ENCODE data around the gene PRDX2. TPM values are rescaled to one million over a fixed set of nuclear protein-coding genes. Genes with fewer than 3 reads are reported as not detected.
"Not testable (repeated sequence)": the region's sequence is repeated elsewhere in the genome, so short reads cannot be mapped to it uniquely, and the experiment has no call there.

Gene PRDX2
- total RNA-seq, 6 experiments from 2014 or later = 164 to 466 (median 202) TPM

GRCh38 chr19:12800923-12801465, 606 bp downstream of the PRDX2 start:
- Histone ChIP-seq H3K27me3 (no peaks in the 10 kb centered on the region), H3K36me3 (peaks cover 0 to 9% (median 3%) of the 10 kb centered on the region in 4 donors), H3K4me1 (peaks cover 0 to 11% (median 3%) of the 10 kb centered on the region in 4 donors), H3K9me3 (no peaks in the 10 kb centered on the region), H3K27ac (peak overlapping the region; percentile 62 to 64 (median 62)), H3K4me3 (peak overlapping the region; percentile 89 to 99 (median 92))
- DNase-seq (peak in 2 of 3 donors; percentile 58 to 60), ATAC-seq (peak; percentile 21 to 34 (median 26))
- 0% methylated on average over 2 of the region's 38 CpGs for WGBS (ENCODE audit: insufficient coverage, low coverage, low lambda C conversion rate, missing lambda C conversion rate)
- intact Hi-C loops (cut with DNase I) = no loop called here
- TF ChIP-seq POLR2A (IDR thresholded peaks at IDR 0.05) (no peak), CTCF (IDR thresholded peaks at IDR 0.05) (no peak)

DNA sequence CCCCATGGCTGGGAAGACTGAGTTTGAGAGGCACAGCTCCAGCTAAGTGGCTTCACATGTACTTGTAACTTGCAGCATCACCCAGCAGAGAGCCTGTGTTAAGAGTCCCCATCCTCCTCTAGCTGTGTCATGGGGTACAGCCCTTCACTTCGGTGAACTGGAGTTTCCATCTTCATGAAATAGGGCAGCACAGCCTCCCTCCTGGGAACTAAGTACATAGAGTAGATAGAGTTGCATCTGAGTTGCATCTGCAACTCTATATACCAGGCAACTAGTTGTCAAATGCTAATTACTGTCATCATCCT, 1.2 kb downstream of the PRDX2 start:
- peak overlapping the region in 2 of 3 donors; percentile 89 to 99 for H3K4me3 ChIP-seq
- intact Hi-C loops (cut with DNase I) = no loop called here
- TF ChIP-seq POLR2A (IDR thresholded peaks at IDR 0.05) = no peak
- TF ChIP-seq CTCF (IDR thresholded peaks at IDR 0.05) = no peak
- 100% methylated on average over 1 of the region's 1 CpG for WGBS (ENCODE audit: insufficient coverage, low coverage, low lambda C conversion rate, missing lambda C conversion rate)
- H3K9me3 ChIP-seq = no peaks in the 10 kb centered on the region
- no peaks in the 10 kb centered on the region for H3K27me3 ChIP-seq
- H3K27ac ChIP-seq = no peak overlapping the region
- H3K36me3 ChIP-seq = peaks cover 0 to 9% (median 3%) of the 10 kb centered on the region in 4 donors
- DNase-seq (no peak), ATAC-seq (no peak)
- H3K4me1 ChIP-seq = peaks cover 0 to 12% (median 4%) of the 10 kb centered on the region in 4 donors

DNA sequence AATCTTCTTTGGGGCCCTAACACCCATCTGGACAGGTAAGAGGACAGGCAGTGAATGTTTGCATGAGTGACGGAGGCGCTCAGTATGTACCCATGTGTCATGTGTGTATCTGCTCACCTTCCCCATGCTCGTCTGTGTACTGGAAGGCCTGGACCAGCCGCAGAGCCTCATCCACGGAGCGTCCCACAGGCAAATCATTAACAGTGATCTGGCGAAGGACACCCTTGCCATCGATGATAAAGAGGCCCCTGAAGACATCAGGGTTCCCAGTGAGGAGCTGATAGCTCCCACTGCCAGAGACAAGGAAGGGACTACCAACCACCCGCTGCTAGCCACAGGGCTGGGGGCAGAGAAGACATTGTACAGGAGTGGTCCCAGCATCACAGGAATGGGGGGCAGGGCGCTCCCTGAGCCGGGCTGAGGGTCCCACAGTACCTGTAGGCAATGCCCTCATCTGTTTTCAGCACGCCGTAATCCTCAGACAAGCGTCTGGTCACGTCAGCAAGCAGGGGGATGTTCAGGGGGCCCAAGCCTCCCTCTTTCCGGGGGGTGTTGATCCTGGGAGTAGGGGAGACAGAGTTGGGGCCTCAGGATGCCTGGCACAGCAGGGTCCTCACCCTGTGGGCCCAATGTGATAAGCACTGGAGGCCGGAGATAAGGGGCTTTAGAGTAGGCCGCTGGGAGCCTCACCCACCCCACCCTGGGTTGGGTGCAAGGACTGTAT, 1.7 kb downstream of the PRDX2 start:
- peaks cover 0 to 9% (median 3%) of the 10 kb centered on the region in 4 donors for H3K36me3 ChIP-seq
- H3K27me3 ChIP-seq = no peaks in the 10 kb centered on the region
- no peak for TF ChIP-seq POLR2A (IDR thresholded peaks at IDR 0.05)
- no peak for TF ChIP-seq CTCF (IDR thresholded peaks at IDR 0.05)
- DNase-seq (peak in 1 of 3 donors; percentile 48), ATAC-seq (no peak)
- H3K27ac ChIP-seq = no peak overlapping the region
- intact Hi-C loops (cut with DNase I) = no loop called here
- 90% methylated on average over 5 of the region's 18 CpGs for WGBS (ENCODE audit: insufficient coverage, low coverage, low lambda C conversion rate, missing lambda C conversion rate)
- peaks cover 0 to 12% (median 5%) of the 10 kb centered on the region in 4 donors for H3K4me1 ChIP-seq
- H3K4me3 ChIP-seq = no peak overlapping the region
- H3K9me3 ChIP-seq = no peaks in the 10 kb centered on the region

DNA sequence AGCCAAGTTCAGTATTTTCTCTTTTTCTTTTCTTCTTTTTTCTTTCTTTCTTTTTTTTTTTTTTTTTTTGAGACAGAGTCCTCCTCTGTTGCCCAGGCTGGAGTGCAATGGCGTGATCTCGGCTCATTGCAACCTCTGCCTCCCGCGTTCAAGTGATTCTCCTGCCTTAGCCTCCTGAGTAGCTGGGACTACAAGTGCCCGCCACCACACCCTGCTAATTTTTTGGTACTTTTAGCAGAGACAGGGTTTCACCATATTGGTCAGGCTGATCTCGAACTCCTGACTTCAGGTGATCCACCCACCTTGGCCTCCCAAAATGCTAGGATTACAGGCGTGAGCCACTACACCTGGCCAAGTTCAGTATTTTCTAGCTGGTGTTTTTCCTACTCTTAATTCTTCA, 4.0 kb downstream of the PRDX2 start:
- WGBS (ENCODE audit: insufficient coverage, low coverage, low lambda C conversion rate, missing lambda C conversion rate) = 83% methylated on average over 7 of the region's 7 CpGs
- H3K27ac ChIP-seq; DNase-seq; H3K4me3 ChIP-seq; H3K9me3 ChIP-seq; H3K27me3 ChIP-seq; intact Hi-C loops (cut with DNase I); H3K36me3 ChIP-seq; ATAC-seq: not testable (repeated sequence)
- H3K4me1 ChIP-seq = peaks cover 0 to 17% (median 9%) of the 10 kb centered on the region in 4 donors

- H3K36me3 ChIP-seq = peaks cover 0 to 9% (median 3%) of the 10 kb centered on the region in 4 donors
- no peak overlapping the region for H3K4me3 ChIP-seq
- intact Hi-C loops (cut with DNase I) = no loop called here
- DNase-seq (no peak), ATAC-seq (no peak)
- H3K4me1 ChIP-seq = peaks cover 0 to 17% (median 7%) of the 10 kb centered on the region in 4 donors
- TF ChIP-seq CTCF (IDR thresholded peaks at IDR 0.05) (no peak), POLR2A (IDR thresholded peaks at IDR 0.05) (no peak)
- no peaks in the 10 kb centered on the region for H3K9me3 ChIP-seq
- no peak overlapping the region for H3K27ac ChIP-seq
- WGBS (ENCODE audit: insufficient coverage, low coverage, low lambda C conversion rate, missing lambda C conversion rate) = 83% methylated on average over 6 of the region's 6 CpGs
- H3K27me3 ChIP-seq = no peaks in the 10 kb centered on the region
These were observed 4.4 kb downstream of the PRDX2 start for GRCh38 chr19:12797141-12797587.
